Neutrophil (primary cell): Measurements from ENCODE around the gene SEPHS1.

Experiments used
- H3K27ac ChIP-seq: fragments of 200-600 bp; sonication (generic); 2 replicates; pipeline ENCODE4 v1.5.1; 2016; ENCODE audit warnings: mild to moderate bottlenecking, moderate library complexity
- H3K27me3 ChIP-seq: fragments of 200-600 bp; sonication (generic); 2 replicates; pipeline ENCODE4 v1.6.0; 2016; ENCODE audit warnings: mild to moderate bottlenecking
- H3K36me3 ChIP-seq: fragments of 200-600 bp; sonication (generic); 2 replicates; pipeline ENCODE4 v1.5.1; 2017
- H3K4me1 ChIP-seq, 2 experiments: fragments of 200-600 bp in 1 of 2; sonication (generic) in 1 of 2; 1 replicate in 1 of 2; 2 replicates in 1 of 2; pipeline versions ENCODE4 v1.5.1 to v1.6.1; 2013 to 2016; ENCODE audit warnings: low read depth in 1 of 2, low read length in 1 of 2, mild to moderate bottlenecking in 1 of 2, moderate library complexity in 1 of 2; ENCODE audit not compliant: control insufficient read depth in 1 of 2, insufficient read depth in 1 of 2
- H3K4me3 ChIP-seq, 2 experiments: fragments of 200-600 bp in 1 of 2; sonication (generic) in 1 of 2; 1 replicate in 1 of 2; 2 replicates in 1 of 2; pipeline ENCODE4 v1.5.1; 2013 to 2016; ENCODE audit warnings: low read depth in 1 of 2, low read length in 1 of 2, mild to moderate bottlenecking in 1 of 2, moderate library complexity in 1 of 2
- H3K9me3 ChIP-seq: fragments of 200-600 bp; sonication (generic); 2 replicates; pipeline ENCODE4 v1.5.1; 2016
- TF ChIP-seq, protein P1 (sequence below): fragments of 200-600 bp; sonication (generic); IDR thresholded peaks from 2 replicates; pipeline ENCODE4 v1.5.1; 2016; ENCODE audit warnings: antibody characterized with exemption

The SEPHS1 gene

DNA sequence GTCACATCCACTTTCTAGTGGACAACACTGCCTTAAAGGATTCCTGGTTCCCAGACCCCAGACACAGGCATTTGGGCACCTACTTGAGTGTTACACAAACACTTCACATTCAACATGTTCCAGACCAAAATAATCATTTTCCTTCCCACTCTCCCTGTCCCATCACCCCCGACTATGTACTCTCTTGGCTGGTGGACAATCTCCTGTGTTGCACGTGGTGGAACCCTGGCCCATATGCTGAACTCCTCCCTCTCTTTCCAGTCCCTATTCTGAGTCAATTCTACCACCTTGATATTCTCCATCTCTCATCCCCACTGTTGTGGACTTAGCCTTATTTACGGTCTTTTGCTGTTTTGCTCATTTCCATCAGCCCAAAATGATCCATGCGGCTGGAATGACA, 8.3 kb upstream of the SEPHS1 start:
- TF ChIP-seq, protein P1, sequence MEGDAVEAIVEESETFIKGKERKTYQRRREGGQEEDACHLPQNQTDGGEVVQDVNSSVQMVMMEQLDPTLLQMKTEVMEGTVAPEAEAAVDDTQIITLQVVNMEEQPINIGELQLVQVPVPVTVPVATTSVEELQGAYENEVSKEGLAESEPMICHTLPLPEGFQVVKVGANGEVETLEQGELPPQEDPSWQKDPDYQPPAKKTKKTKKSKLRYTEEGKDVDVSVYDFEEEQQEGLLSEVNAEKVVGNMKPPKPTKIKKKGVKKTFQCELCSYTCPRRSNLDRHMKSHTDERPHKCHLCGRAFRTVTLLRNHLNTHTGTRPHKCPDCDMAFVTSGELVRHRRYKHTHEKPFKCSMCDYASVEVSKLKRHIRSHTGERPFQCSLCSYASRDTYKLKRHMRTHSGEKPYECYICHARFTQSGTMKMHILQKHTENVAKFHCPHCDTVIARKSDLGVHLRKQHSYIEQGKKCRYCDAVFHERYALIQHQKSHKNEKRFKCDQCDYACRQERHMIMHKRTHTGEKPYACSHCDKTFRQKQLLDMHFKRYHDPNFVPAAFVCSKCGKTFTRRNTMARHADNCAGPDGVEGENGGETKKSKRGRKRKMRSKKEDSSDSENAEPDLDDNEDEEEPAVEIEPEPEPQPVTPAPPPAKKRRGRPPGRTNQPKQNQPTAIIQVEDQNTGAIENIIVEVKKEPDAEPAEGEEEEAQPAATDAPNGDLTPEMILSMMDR = no peak
- no peaks in the 10 kb centered on the region for H3K4me1 ChIP-seq
- H3K9me3 ChIP-seq = no peaks in the 10 kb centered on the region
- no peak overlapping the region for H3K4me3 ChIP-seq
- no peaks in the 10 kb centered on the region for H3K36me3 ChIP-seq
- H3K27me3 ChIP-seq = peaks cover 13% of the 10 kb centered on the region
- no peak overlapping the region for H3K27ac ChIP-seq

DNA sequence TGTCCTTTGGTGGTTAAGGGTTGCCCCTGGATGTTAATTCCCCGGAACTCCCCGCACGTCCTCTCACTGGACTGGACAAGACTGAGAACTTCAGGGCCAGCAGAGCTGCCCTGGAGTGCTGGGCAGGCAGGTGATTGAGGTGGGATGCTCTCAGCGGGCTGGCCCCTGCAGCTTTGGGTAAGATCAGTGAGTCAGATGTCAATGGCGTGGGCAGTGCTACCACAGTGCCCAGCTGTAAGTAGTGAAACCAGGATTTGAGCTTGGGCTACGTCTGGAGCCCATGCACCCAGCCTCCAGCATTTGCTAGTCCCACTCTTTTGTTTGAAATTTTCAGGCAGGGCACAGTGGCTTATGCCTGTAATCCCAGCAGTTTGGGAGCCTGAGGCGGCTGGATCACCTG, 6.7 kb upstream of the SEPHS1 start:
- TF ChIP-seq, protein P1 = no peak
- no peak overlapping the region for H3K4me3 ChIP-seq
- no peaks in the 10 kb centered on the region for H3K9me3 ChIP-seq
- peaks cover 29% of the 10 kb centered on the region for H3K27me3 ChIP-seq
- peaks cover 5 to 6% of the 10 kb centered on the region in 2 experiments for H3K4me1 ChIP-seq
- no peak overlapping the region for H3K27ac ChIP-seq
- H3K36me3 ChIP-seq = no peaks in the 10 kb centered on the region

DNA sequence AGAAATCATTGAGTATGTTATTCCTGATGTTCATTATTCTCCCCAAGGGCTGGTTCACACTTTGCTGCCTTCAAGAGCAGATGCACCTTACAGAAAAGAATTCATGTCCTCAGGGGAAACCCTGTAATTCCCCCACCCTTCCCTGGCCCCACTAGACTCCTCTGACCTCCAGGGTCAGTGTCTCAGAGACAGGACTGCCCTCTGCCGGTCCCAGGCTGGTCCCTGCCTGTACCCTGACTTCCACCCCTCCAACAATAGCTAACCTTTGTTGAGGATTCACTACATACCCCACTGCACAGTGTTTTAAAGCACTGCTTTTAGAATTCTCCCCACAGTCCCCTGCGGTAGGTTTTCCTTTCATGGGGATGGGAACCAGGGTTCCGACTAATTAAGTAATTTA, 4.4 kb upstream of the SEPHS1 start:
- Histone ChIP-seq H3K27me3 (peaks cover 44% of the 10 kb centered on the region), H3K4me1 (peaks cover 21 to 23% of the 10 kb centered on the region in 2 experiments), H3K36me3 (no peaks in the 10 kb centered on the region), H3K27ac (no peak overlapping the region), H3K9me3 (no peaks in the 10 kb centered on the region), H3K4me3 (no peak overlapping the region)
- TF ChIP-seq, protein P1 = no peak

DNA sequence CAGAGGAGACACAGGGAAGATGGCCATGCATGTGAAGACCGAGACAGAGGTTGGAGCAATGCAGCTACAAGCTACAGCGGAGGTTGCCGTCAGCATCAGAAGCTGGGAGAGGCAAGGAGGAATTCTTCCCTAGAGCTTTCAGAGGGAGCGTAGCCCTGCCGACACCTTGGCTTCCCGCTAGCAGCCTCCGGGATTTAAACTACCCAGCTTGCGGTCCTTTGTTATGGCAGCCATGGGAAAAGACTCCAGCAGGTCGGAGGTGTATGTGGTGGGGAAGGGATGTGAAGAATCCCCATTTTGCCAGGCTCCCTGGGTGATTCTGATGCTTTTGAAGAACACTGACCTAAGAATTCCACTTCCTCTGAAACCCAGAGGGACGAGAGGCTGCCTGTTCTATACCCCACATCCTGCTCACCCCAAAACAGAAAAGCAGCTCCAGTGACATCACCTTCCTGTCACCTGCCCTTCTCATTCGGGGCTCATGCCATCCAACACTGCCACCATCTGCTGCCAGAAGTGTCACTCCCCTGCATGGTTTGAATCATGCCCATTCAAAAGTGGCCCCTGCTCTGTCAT, 3.3 kb upstream of the SEPHS1 start:
- Histone ChIP-seq H3K4me3 (no peak overlapping the region), H3K27ac (no peak overlapping the region), H3K4me1 (peaks cover 25 to 29% of the 10 kb centered on the region in 2 experiments), H3K36me3 (no peaks in the 10 kb centered on the region), H3K27me3 (peaks cover 44% of the 10 kb centered on the region), H3K9me3 (no peaks in the 10 kb centered on the region)
- TF ChIP-seq, protein P1 = no peak

DNA sequence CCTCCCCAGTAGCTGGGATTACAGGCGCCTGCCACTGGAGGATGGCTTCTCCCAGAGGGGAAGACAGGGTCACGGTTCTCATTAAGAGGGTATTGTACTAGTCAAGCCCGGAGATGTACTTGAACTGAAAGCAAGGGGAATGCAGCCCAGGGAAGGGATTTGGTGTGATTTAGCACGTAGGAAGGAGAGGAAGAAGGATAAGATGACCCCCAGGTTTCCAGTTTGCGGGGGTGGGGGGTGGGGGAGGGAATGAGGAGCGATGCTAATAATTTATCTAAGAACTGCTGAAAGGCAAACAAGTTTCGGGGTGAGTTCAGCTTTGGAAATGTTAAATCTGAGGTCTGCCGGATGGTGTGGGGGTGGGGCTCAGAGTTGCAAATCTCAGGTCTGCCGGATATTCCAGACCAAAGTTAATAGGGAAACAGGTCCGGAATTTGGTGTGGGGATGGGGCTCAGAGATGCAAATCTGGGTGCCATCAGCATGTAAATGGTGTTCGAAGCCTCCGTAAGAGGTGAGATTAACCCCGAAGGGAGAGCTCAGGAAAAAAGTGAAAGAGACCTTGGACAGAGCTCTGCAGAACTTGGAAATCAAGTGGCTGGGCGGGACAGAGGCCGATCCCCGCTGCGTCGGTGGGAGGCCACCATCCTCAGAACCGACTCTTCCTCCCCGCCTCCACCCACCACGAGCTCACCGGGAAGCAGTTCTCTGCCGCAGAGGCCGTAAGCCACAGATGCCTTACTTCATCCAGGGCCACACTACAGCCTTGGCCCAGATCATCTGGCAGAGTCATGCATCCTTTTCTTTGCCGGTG, 1.6 kb upstream of the SEPHS1 start:
- H3K9me3 ChIP-seq = no peaks in the 10 kb centered on the region
- TF ChIP-seq, protein P1 = no peak
- H3K36me3 ChIP-seq = no peaks in the 10 kb centered on the region
- H3K27me3 ChIP-seq = peaks cover 44% of the 10 kb centered on the region
- no peak overlapping the region for H3K27ac ChIP-seq
- peak overlapping the region in 1 of 2 experiments; percentile 71 for H3K4me3 ChIP-seq
- peaks cover 25 to 29% of the 10 kb centered on the region in 2 experiments for H3K4me1 ChIP-seq
